ENCODE data around the gene KCNG2.

The KCNG2 gene

GRCh38 chr18:79801217-79801616 lies 3.5 kb downstream of the KCNG2 start:
- TF ChIP-seq CTCF (IDR thresholded peaks at IDR 0.05; ENCODE audit: low read depth, low read length), result no peak
- no peak for DNase-seq (ENCODE audit: low read depth in 2 of 2)
- no peak overlapping the region for H3K4me3 ChIP-seq (replicated peaks in 1 of 2; ENCODE audit: low read depth in 2 of 2, low read length in 2 of 2)

GRCh38 chr18:79801641-79802040 lies 3.9 kb downstream of the KCNG2 start:
- no peak for TF ChIP-seq CTCF (IDR thresholded peaks at IDR 0.05; ENCODE audit: low read depth, low read length)
- no peak overlapping the region for H3K4me3 ChIP-seq (replicated peaks in 1 of 2; ENCODE audit: low read depth in 2 of 2, low read length in 2 of 2)

GRCh38 chr18:79802298-79802697 lies 4.6 kb downstream of the KCNG2 start:
- H3K4me3 ChIP-seq (replicated peaks in 1 of 2; ENCODE audit: low read depth in 2 of 2, low read length in 2 of 2), result no peak overlapping the region
- no peak for DNase-seq (ENCODE audit: low read depth in 2 of 2)
- no peak for TF ChIP-seq CTCF (IDR thresholded peaks at IDR 0.05; ENCODE audit: low read depth, low read length)

More at GRCh38 chr18:79801641-79802040, 3.9 kb downstream of the KCNG2 start:
- DNase-seq (ENCODE audit: low read depth in 2 of 2), result no peak

- no peak overlapping the region for H3K4me3 ChIP-seq (replicated peaks in 1 of 2; ENCODE audit: low read depth in 2 of 2, low read length in 2 of 2)
- no peak for DNase-seq (ENCODE audit: low read depth in 2 of 2)
- no peak for TF ChIP-seq CTCF (IDR thresholded peaks at IDR 0.05; ENCODE audit: low read depth, low read length)
These were observed 5.9 kb downstream of the KCNG2 start for GRCh38 chr18:79803611-79804051.

- DNase-seq (ENCODE audit: low read depth in 2 of 2), result no peak
- no peak for TF ChIP-seq CTCF (IDR thresholded peaks at IDR 0.05; ENCODE audit: low read depth, low read length)
- H3K4me3 ChIP-seq (replicated peaks in 1 of 2; ENCODE audit: low read depth in 2 of 2, low read length in 2 of 2), result no peak overlapping the region
These were observed 6.5 kb downstream of the KCNG2 start for GRCh38 chr18:79804130-79804787.

GRCh38 chr18:79805211-79805887 lies 7.6 kb downstream of the KCNG2 start:
- DNase-seq (ENCODE audit: low read depth in 2 of 2), result no peak
- no peak for TF ChIP-seq CTCF (IDR thresholded peaks at IDR 0.05; ENCODE audit: low read depth, low read length)
- H3K4me3 ChIP-seq (replicated peaks in 1 of 2; ENCODE audit: low read depth in 2 of 2, low read length in 2 of 2), result no peak overlapping the region

Measured in cardiac fibroblast (primary cell).